ENCODE measurements around the gene SPNS3. TPM values are rescaled to one million over a fixed set of nuclear protein-coding genes. Genes with fewer than 3 reads are reported as not detected.

The SPNS3 gene
- total and polyA plus RNA-seq, 9 donors: 0.06 to 0.80 (median 0.20) TPM; not detected in 4

GRCh38 chr17:4427505-4427904 is 6.2 kb upstream of the SPNS3 start:
- no peaks in the 10 kb centered on the region for H3K4me1 ChIP-seq (ENCODE audit: insufficient read depth)
- intact Hi-C loops (cut with DNase I): loop anchor here in 2 of 4 donors (10.0 kb wide), 2 partner anchors 127 to 197 kb away; partner anchors contain the start of gene MYBBP1A (in 1 of the 2)
- no peaks in the 10 kb centered on the region for H3K36me3 ChIP-seq
- no peaks in the 10 kb centered on the region for H3K27me3 ChIP-seq
- no peak for DNase-seq
- H3K4me3 ChIP-seq: no peak overlapping the region
- peaks cover 0 to under 1% of the 10 kb centered on the region in 2 donors for H3K9me3 ChIP-seq
- 84 to 88% (median 85%) methylated on average over 11 of the region's 11 CpGs for WGBS, 3 donors
- H3K27ac ChIP-seq: no peak overlapping the region
- TF ChIP-seq POLR2A (IDR thresholded peaks at IDR 0.05) (no peak), EP300 (IDR thresholded peaks at IDR 0.05) (no peak)
- TF ChIP-seq, protein P1, sequence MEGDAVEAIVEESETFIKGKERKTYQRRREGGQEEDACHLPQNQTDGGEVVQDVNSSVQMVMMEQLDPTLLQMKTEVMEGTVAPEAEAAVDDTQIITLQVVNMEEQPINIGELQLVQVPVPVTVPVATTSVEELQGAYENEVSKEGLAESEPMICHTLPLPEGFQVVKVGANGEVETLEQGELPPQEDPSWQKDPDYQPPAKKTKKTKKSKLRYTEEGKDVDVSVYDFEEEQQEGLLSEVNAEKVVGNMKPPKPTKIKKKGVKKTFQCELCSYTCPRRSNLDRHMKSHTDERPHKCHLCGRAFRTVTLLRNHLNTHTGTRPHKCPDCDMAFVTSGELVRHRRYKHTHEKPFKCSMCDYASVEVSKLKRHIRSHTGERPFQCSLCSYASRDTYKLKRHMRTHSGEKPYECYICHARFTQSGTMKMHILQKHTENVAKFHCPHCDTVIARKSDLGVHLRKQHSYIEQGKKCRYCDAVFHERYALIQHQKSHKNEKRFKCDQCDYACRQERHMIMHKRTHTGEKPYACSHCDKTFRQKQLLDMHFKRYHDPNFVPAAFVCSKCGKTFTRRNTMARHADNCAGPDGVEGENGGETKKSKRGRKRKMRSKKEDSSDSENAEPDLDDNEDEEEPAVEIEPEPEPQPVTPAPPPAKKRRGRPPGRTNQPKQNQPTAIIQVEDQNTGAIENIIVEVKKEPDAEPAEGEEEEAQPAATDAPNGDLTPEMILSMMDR (IDR thresholded peaks at IDR 0.05): no peak

DNA sequence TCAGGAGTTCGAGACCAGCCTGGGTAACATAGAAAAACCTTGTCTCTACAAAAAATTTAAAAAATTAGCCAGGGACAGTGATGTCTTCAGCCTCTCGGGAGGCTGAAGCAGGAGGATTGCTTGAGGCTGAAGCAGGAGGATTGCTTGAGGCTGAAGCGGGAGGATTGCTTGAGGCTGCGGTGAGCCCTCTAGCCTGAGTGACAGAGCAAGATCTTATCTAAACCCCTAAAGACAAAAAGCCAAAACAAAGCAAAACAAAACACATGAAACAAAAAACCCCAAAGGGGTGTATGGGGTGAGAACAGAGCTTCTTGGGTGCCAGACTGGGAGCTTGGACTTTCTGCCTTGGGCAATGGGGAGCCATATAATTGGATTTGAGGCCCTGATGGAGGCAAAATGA is 2.6 kb downstream of the SPNS3 start:
- H3K36me3 ChIP-seq: no peaks in the 10 kb centered on the region
- WGBS, 3 donors: 93 to 98% (median 94%) methylated on average over 4 of the region's 4 CpGs

GRCh38 chr17:4436846-4437245 is 3.1 kb downstream of the SPNS3 start:
- Histone ChIP-seq H3K4me1 (ENCODE audit: insufficient read depth) (peaks cover 3% of the 10 kb centered on the region), H3K4me3 (no peak overlapping the region), H3K9me3 (no peaks in the 10 kb centered on the region), H3K36me3 (no peaks in the 10 kb centered on the region), H3K27me3 (no peaks in the 10 kb centered on the region), H3K27ac (no peak overlapping the region)
- 78 to 83% (median 80%) methylated on average over 7 of the region's 7 CpGs for WGBS, 3 donors
- TF ChIP-seq EP300 (IDR thresholded peaks at IDR 0.05) (no peak), POLR2A (IDR thresholded peaks at IDR 0.05) (no peak)
- TF ChIP-seq, protein P1 (IDR thresholded peaks at IDR 0.05): no peak
- intact Hi-C loops (cut with DNase I): no loop called here
- DNase-seq: no peak

More for the DNA sequence above, 2.6 kb downstream of the SPNS3 start:
- H3K9me3 ChIP-seq: no peaks in the 10 kb centered on the region
- DNase-seq: no peak
- H3K27ac ChIP-seq: no peak overlapping the region
- no peak for TF ChIP-seq EP300 (IDR thresholded peaks at IDR 0.05)
- TF ChIP-seq, protein P1 (IDR thresholded peaks at IDR 0.05): no peak
- no peaks in the 10 kb centered on the region for H3K27me3 ChIP-seq
- peaks cover 3% of the 10 kb centered on the region for H3K4me1 ChIP-seq (ENCODE audit: insufficient read depth)
- no peak overlapping the region for H3K4me3 ChIP-seq
- intact Hi-C loops (cut with DNase I): no loop called here

- 90 to 95% (median 93%) methylated on average over 17 of the region's 17 CpGs for WGBS, 3 donors
- intact Hi-C loops (cut with DNase I): no loop called here
- Histone ChIP-seq H3K4me1 (ENCODE audit: insufficient read depth) (peaks cover 3% of the 10 kb centered on the region), H3K27me3 (no peaks in the 10 kb centered on the region), H3K27ac (no peak overlapping the region), H3K9me3 (no peaks in the 10 kb centered on the region), H3K4me3 (no peak overlapping the region), H3K36me3 (no peaks in the 10 kb centered on the region)
- DNase-seq: no peak
- no peak for TF ChIP-seq POLR2A (IDR thresholded peaks at IDR 0.05)
- TF ChIP-seq, protein P1 (IDR thresholded peaks at IDR 0.05): no peak
- TF ChIP-seq EP300 (IDR thresholded peaks at IDR 0.05): no peak
These were observed 4.6 kb downstream of the SPNS3 start for GRCh38 chr17:4438162-4438944.
